Measurements from ENCODE around the gene CCT7. TPM values are rescaled to one million over a fixed set of nuclear protein-coding genes. Genes with fewer than 3 reads are reported as not detected.

The CCT7 gene
- total RNA-seq, 1 experiment from 2014 or later = 482 TPM

DNA sequence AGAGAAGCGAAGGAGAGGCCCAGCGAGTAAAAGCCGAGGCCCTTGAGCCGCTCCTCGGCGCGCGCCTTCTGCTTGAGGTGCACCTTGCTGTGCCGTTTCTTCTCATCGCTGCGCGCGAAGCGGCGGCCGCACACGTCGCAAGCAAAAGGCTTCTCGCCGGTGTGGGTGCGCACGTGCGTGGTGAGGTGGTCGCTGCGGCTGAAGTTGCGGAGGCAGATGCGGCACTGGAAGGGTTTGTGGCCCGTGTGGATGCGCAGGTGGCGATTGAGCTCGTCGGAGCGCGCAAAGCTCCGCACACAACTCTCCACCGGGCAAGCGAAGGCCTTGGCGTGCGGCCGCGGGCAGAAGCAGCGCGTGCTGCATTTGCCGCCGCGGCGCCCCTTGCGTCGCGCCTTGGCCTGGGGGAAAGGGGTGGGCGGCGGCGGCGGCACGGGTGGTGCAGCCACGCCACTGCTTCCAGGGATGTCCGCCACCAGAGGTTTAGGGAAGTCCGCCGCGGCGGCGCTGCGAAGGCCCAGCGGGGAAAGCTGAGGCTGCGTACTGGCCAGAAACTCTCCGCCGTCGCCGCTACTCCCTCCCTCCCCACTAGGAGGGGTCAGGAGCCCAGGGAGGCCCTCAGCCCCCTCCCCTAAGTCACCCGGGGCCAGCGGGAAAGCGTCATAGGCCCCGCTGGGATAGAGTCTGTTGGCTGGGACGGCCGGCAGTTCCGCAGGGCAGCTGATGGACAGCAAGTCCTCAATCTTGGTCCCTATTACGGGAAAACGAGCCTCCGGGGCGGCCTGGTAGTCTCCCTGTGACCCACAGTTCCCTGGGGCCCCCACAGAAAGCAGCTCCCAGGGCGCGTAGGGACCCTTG lies 57.6 kb downstream of the CCT7 start (continued):
- TF ChIP-seq, protein P1, sequence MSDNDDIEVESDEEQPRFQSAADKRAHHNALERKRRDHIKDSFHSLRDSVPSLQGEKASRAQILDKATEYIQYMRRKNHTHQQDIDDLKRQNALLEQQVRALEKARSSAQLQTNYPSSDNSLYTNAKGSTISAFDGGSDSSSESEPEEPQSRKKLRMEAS (CRISPR knock-in tag; IDR thresholded peaks at IDR 0.05) = peak; percentile 78
- TF ChIP-seq NFE2L1 (CRISPR knock-in tag; IDR thresholded peaks at IDR 0.05) = no peak
- TF ChIP-seq, protein P2, sequence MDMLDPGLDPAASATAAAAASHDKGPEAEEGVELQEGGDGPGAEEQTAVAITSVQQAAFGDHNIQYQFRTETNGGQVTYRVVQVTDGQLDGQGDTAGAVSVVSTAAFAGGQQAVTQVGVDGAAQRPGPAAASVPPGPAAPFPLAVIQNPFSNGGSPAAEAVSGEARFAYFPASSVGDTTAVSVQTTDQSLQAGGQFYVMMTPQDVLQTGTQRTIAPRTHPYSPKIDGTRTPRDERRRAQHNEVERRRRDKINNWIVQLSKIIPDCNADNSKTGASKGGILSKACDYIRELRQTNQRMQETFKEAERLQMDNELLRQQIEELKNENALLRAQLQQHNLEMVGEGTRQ (CRISPR knock-in tag; IDR thresholded peaks at IDR 0.05) = no peak
- no peak for TF ChIP-seq OVOL2 (CRISPR knock-in tag; IDR thresholded peaks at IDR 0.05; ENCODE audit: borderline replicate concordance)
- no peak; the same call in 1 of the 2 replicates for TF ChIP-seq E2F4 (CRISPR knock-in tag; IDR thresholded peaks at IDR 0.05; ENCODE audit: borderline replicate concordance, low read depth)
- no peak for TF ChIP-seq ZNF317 (CRISPR knock-in tag; IDR thresholded peaks at IDR 0.05; ENCODE audit: borderline replicate concordance, low read depth)
- TF ChIP-seq ESRRA (CRISPR knock-in tag; IDR thresholded peaks at IDR 0.05; ENCODE audit: borderline replicate concordance) = no peak
- peak; percentile 11; the same call in 1 of the 2 replicates for TF ChIP-seq TP53 (CRISPR knock-in tag; IDR thresholded peaks at IDR 0.05)
- TF ChIP-seq RELA (CRISPR knock-in tag; IDR thresholded peaks at IDR 0.05; ENCODE audit: borderline replicate concordance) = no peak
- TF ChIP-seq, protein P3, sequence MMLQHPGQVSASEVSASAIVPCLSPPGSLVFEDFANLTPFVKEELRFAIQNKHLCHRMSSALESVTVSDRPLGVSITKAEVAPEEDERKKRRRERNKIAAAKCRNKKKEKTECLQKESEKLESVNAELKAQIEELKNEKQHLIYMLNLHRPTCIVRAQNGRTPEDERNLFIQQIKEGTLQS (CRISPR knock-in tag; conservative IDR thresholded peaks at IDR 0.05) = no peak
- no peak for TF ChIP-seq STAT6 (CRISPR knock-in tag; conservative IDR thresholded peaks at IDR 0.05; ENCODE audit: low read depth)
- no peak; the same call in 1 of the 2 replicates for TF ChIP-seq ZBTB21 (CRISPR knock-in tag; IDR thresholded peaks at IDR 0.05; ENCODE audit: borderline replicate concordance)
- TF ChIP-seq ZNF121 (CRISPR knock-in tag; IDR thresholded peaks at IDR 0.05) = no peak
- 0 out of 2 replicates have a peak, but pooled peaks have one; percentile 9 for TF ChIP-seq ARID4B (CRISPR knock-in tag; IDR thresholded peaks at IDR 0.05; ENCODE audit: borderline replicate concordance)
- no peak for TF ChIP-seq ZNF416 (CRISPR knock-in tag; IDR thresholded peaks at IDR 0.05)
- no peak for TF ChIP-seq NFATC4 (CRISPR knock-in tag; IDR thresholded peaks at IDR 0.05)
- TF ChIP-seq TCF7 (CRISPR knock-in tag; IDR thresholded peaks at IDR 0.05; ENCODE audit: low read depth) = no peak
- no peak for TF ChIP-seq ZNF396 (CRISPR knock-in tag; IDR thresholded peaks at IDR 0.05; ENCODE audit: borderline replicate concordance)
- TF ChIP-seq AFF4 (CRISPR knock-in tag; IDR thresholded peaks at IDR 0.05; ENCODE audit: borderline replicate concordance) = no peak

Data from WTC11 (cell line).